ENCODE data around the gene ZC3H4.

Gene ZC3H4

GRCh38 chr19:47044946-47045866 is 68.4 kb downstream of the ZC3H4 start:
- no peak for FAIRE-seq

DNA sequence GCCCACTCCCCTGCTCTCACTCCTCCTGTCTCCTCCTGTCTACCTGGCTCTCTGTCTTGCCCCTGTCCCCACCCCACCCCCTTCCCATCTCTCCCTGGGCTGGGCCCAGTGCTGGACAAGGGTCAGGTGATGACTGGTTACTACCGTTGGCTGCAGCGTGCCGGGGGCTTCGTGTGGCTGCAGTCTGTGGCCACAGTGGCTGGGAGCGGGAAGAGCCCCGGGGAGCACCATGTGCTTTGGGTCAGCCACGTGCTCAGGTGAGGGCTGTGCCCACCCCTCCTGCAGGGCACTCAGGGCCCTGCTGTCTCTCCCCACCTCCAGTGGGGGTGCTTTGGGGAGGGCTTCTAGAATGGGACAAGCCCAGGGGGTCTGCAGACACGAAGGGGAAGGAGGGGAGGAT is 72.7 kb downstream of the ZC3H4 start:
- no peak for FAIRE-seq

DNA sequence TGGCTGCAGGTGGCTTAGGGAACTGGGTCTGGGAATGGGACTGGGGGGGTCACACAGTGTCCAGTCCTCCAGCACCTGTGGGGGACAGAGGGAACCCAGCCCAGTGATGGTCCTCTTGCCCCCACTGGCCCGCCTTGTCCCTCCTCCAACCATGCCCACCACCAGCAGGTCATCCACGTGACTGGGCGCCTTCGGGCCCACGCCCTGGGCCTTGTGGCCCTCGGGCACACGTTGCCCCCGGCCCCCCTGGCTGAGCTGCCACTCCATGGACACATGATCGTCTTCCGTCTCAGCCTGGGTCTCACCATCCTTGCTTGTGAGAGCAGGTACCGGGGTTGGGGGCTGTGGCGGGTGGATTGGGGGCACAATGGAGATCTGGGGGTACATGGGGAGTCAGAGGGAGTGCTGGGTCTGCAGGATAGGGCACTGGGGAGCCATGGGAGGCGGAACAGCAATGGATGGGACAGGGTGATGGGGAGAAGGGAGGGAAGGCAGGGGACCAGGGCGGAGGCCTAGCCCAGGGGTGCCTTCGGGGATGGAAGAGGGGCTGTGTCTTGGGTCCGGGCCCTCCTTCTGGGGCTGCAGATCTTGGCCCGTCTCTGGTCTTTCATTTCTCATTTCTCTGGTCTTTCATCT is 74.2 kb downstream of the ZC3H4 start:
- no peak for FAIRE-seq

DNA sequence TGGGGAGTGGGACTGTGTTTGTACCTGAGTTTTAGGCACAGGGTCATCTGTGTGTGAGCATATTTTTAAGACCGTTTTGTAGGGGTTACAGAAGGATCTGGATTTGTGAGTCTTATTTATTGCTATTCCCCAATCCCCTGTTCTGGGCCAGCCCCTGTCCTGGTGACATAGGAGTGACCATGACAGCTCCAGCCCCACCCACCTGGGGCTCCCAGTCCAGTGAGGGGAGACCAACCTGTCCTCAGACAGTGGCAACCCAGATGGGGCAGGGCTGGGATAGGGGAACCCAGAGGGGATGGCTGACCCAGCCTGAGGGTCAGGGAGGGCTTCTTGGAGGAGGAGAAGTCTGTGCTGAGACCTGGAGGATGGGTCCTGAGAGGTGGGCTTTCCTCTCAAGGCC is 75.8 kb downstream of the ZC3H4 start:
- no peak for FAIRE-seq

DNA sequence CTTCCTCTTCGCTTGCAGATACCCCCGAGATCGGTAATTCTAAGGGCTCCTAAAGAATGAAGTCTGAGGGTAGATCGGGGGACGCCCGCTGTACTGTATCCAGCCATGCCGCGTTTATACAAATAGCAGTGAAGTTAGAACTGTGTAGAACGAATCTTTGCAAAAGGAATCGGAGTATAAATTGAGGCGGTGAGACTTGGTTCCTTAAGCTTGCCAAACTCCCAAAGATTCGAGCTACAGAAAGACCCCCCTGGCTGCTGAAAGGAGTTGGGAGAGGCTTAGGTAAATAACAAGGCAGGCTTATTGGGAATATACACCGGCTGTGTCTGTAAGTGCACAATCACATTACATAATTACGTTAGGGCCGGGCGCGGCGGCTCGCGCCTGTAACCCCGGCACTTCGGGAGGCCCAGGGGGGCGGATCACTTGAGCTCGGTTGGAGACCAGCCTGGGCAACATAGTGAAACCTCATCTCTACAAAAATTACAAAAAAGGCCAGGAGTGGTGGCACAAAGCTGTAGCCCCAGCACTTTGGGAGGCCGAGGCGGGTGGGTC is 77.4 kb downstream of the ZC3H4 start:
- no peak for FAIRE-seq

DNA sequence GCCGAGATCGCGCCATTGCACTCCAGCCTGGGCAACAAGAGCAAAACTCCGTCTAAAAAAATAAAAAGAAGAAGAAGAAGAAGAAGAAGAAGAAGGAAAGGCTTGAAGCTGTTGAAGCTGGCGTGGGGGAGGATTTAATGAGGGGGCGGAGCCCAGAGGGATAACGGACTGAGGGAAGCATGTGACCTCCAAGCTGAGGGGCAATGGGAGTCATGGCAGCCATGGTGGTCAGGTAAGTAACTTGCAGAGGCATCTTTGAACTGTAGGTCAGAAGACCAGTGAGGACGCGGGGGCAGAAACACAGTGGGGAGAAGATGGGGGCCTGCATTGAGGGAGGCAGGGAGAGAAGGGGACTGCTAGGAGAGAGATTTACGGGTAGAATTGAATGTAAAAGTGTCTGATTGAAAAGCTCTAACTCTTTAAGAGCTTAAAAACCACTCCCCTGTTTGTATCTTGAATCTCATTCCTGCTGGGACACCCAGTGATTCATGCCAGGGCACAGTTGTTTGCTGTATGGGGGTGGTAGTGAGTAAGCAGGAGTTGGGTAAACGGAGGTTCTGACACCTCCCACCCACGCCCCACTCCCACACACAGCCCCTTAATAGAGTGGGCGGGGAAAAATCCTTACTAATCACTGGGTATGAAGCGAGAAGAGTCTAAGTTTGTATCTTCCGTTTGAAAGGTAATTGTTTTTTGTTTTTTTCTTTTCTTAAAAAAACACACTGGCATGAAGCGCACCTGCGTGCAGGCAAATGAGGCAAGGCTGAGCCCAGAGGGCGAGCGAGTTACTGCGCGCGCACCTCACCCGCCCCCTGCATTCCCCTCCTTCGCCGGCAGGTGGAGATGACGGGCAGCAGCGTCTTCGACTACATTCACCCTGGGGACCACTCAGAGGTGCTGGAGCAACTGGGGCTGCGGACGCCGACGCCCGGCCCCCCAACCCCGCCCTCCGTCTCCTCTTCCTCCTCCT is 78.2 kb downstream of the ZC3H4 start:
- peak; percentile 15 for FAIRE-seq

DNA sequence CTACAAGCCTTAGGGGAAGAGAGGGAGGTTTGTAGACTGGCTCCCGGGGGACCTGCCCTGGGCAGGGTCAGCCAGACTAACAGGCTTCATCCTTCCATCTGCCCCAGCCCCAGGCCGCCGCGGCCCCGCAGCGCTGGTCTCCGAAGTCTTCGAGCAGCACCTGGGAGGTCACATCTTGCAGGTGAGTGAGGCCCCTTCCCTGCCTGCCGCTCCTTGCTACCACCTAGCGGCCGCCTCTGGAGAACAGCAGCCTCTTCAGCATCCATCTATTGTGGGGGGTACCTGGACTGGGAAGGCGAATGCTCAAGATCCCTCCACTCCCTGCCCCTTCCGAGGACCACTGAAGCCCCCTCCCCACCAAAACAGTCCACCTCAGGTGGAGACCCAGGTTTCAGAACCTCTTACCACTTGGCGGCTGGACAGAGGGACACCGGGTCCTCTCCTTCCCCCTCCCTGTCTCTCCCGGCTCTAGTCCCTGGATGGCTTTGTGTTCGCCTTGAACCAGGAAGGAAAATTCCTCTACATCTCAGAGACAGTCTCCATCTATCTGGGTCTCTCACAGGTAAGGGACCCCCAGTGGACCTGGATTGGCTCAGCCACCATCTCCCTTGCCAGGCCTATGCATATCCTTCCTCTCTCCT is 81.3 kb downstream of the ZC3H4 start:
- no peak for FAIRE-seq

DNA sequence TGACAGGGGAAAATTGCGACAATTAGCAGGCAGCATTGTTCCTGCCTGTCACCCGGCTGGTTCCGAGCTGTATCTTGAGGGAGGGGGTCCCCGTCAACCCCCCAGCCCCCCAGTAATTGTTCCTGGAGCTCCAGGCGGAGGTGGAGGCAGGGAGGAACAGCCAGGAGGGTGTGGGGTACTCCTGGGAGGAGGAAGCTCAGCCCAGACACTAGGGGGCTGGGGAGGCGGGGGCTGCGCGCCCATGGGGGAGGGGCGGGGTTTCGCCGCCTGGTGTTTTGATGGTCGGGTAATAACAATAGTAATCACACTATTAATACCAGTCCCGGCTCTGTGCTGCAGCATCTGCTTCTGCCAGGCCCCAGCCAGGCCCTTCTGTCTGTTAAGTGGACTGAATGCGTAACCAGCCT is 85.4 kb downstream of the ZC3H4 start:
- FAIRE-seq: no peak

- no peak for FAIRE-seq
Observed at GRCh38 chr19:47027586-47028088, 85.9 kb downstream of the ZC3H4 start.

DNA sequence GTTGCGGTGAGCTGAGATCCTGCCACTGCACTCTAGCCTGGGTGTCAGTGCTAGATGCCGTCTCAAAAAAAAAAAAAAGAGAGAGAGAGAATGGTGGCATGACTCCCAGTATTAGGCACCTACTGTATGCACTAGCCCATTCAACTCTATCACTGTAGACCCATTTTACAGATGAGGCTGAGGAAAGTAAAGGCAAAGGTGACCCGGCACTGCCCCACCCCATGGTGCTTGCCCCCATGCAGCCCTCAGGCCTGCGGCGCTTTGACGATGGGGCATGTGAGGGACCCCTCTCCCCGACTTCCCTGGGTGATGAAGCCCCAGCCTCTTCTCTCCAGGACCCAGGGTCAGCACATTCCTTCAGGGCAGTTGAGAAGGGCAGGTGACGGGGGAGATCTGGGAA is 86.7 kb downstream of the ZC3H4 start:
- no peak for FAIRE-seq

DNA sequence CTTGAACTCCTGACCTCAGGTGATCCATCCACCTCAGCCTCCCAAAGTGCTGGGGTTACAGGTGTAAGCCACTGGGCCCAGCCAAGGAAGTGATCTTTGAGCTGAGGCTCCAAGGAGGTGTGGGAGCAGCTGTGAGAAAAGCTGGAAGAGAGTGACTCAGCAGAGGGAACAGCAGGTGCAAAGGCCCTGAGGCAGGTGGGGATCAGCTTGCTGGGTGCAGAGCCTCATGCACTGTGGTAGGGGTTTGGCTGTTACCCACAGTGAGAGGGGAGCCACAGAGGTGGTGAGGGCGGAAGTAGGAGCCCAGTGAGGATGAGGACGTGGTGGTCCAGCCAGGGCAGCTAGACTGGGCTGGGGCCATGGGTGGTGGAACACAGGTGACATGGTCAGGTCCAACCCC is 87.4 kb downstream of the ZC3H4 start:
- FAIRE-seq: no peak

DNA sequence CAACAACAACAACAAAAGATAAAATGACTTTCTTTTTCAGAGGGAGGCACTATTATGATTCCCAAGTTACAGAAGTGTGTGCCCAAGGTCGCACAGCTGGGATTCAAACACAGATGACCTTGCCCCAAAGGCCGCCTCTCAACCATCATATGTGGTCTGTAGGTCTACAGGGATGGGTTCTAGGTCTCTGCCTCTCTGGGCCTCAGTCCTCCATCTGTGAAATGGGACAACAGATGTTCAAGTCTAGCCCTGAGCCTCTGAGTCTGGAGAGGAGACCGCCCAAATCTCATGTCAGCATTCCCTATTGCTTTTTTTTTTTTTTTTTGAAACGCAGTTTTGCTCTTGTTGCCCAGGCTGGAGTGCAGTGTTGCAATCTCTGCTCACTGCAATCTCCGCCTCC is 89.1 kb downstream of the ZC3H4 start:
- FAIRE-seq: no peak

DNA sequence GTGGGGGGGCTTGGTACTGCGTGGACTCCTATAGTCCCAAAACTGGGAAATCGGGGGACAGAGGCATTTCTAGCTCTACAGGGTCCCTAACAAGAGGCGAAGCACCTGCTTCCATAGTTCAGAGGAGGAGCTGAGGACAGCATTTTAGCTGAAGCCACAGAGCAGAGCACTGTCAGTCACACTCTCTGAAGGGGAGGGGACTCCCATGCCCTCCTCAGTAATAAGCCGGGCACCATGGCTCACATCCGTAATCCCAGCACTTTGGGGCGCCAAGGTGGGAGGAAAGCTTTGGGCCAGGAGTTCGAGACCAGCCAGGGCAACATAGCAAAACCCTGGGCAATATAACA is 90.2 kb downstream of the ZC3H4 start:
- no peak for FAIRE-seq

GRCh38 chr19:47022541-47023447 is 90.8 kb downstream of the ZC3H4 start:
- no peak for FAIRE-seq

DNA sequence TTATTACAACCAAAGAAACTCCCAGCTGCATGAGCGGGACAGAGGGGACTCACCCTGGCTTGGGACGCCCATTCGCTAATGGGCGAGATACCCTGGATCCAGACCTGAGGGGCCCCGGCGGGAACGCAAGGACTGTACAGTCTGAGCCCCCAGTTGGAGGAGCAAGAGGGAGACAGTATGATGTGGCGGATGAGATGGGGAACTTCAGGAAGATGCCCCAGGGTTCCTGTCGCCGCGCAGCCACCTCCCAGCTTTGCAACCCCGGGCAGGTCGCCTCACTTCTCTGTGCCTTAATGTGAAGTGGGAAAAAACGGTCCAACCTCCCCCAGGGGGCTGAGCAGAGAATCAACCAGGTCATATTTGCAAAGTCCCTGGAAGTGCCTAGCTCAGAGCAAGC is 91.4 kb downstream of the ZC3H4 start:
- no peak for FAIRE-seq

DNA sequence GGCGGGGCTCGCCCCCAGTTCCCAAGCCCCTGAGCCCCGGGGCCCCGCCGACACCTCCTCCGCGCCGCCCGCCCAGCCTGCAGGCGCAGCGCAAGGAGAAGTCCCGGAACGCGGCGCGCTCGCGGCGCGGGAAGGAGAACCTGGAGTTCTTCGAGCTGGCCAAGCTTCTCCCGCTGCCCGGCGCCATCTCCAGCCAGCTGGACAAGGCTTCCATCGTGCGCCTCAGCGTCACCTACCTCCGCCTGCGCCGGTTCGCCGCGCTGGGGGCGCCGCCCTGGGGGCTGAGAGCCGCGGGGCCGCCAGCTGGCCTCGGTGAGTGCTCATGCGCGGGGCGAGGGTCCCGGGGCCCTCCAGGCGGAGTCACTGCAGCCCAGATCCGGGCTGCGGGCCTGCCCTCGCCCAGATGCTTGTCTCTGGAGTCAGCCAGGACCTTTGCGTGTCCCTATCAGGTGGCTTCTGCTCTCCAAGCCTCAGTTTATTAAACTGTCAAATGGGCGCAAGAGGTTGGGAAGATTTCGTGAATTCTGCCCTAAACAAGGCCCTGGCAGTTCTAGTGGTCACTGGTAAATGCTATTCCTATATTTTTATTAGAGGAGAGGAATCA is 91.9 kb downstream of the ZC3H4 start:
- FAIRE-seq: no peak

GRCh38 chr19:47020992-47021496 is 92.5 kb downstream of the ZC3H4 start:
- FAIRE-seq: no peak

GRCh38 chr19:47020132-47020805 is 93.3 kb downstream of the ZC3H4 start:
- no peak for FAIRE-seq

DNA sequence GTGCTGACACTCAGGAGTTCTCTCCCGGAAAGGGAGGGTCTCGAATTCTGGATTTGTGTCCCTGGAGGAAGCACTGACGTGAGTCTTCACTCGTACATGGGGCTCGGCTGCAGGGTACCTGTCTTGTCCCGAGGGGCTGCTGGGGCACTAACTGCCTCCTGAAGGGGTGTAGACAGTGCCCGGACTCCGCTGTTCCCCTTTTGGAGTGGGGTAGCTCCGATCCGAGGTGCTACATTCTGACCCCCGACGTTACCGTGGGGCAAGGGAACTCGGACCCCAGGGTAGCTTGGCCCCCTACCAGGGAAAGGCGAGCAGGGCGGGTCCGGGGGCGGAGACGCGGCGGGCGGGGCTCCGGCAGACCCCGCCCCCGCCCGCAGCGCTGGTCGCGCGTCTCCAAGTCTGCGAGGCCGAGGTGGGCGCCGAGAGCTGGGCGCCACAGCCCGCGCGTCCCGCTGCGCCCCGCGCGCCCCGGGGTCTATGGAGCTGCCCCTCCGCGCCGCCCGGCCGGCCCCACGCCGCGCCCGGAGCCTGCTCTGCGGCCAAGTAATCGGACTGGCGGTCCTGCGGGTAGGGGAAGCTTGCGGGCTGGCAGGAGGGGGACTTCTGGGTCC is 94.0 kb downstream of the ZC3H4 start, which contains the start of gene NPAS1:
Gene NPAS1, plus strand, starts transcription at position 407 of the 611 bp plus-strand sequence. CDS start 1,211 bp downstream, outside the sequence.
- no peak for FAIRE-seq

Data from endometrium (tissue), 2 donors.